Inflammatory macrophage treated with lipopolysaccharide for 1 hour (primary cell): ENCODE data around the gene FAM221A.
A peak's percentile ranks its signal among the peaks of the same experiment; 100 is the strongest.
"Not testable (repeated sequence)": the region's sequence is repeated elsewhere in the genome, so short reads cannot be mapped to it uniquely, and the experiment has no call there.

Source experiments
- DNase-seq, 2 donors: peaks; one replicate each; pipeline ENCODE4 v3.0.0-alpha.2; 2020 to 2022

FAM221A gene, protein sequence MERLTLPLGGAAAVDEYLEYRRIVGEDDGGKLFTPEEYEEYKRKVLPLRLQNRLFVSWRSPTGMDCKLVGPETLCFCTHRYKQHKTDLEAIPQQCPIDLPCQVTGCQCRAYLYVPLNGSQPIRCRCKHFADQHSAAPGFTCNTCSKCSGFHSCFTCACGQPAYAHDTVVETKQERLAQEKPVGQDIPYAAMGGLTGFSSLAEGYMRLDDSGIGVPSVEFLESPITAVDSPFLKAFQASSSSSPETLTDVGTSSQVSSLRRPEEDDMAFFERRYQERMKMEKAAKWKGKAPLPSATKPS

DNA sequence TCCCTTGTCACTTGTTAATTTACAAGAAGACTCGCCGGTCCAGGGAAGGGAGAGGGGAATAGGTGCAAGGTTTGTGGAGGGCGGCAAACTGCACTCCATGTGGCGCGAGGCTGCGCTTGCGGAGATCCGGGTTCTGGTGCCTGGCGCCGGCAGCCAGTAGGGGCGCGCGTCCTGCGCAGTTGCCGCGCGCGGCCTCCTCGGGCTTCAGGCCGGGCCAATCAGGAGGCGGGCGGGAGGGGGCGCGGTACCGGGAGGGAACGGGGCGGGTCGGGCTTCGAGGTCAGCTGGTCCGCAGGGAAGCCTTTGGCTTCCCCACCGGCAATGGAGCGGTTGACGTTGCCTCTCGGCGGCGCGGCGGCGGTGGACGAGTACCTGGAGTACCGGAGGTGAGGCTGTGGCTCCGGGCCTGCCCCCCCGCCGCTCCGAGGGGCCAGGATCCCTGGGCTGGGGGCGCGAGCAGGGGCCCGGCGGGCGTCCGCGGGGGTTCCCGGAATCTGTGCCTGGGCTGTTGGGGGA is at the start of gene FAM221A:
Gene FAM221A, plus strand, starts transcription at position 302 of the 516 bp plus-strand sequence. Its CDS starts 20 bp downstream, at position 322.
- peak; percentile 79 to 86 for DNase-seq

DNA sequence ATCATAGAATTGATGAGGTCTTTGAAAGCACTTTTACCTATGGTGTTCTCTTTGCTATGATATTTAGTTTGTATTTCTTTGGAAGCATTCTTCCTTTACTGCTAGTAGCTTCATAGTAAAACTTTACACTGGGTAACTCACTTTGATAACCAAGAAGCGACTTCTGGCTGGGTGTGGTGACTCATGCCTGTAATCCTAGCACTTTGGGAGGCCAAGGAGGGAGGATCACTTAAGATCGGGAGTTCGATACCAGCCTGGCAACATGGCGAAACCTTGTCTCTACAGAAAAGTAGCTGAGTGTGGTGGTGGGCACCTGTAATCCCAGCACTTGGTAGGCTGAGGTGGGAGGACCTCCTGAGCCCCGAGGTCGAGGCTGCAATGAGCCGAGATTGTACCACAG is 46.6 kb upstream of the FAM221A start:
- DNase-seq, result no peak

DNA sequence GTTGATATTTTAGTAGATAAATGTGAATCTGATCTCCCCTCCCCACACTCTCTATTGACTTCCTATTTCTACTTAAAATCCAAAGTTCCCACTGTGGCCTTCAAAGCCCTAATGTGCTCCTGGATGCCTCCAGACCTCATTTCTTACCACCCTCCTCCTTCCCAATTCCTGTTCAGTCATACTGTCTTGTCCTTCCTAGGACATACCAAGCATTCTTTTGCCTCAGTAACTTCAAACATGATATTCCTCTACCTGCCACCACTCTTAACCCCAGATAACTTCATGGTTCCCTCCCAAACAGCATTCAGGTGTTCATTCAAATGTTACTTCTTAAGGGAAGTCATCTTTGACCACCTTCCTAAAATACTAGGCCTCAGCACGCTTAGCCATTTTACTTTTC is 34.2 kb upstream of the FAM221A start:
- no peak for DNase-seq

- no peak for DNase-seq
Observed at GRCh38 chr7:23653942-23654341, 26.1 kb upstream of the FAM221A start.

DNA sequence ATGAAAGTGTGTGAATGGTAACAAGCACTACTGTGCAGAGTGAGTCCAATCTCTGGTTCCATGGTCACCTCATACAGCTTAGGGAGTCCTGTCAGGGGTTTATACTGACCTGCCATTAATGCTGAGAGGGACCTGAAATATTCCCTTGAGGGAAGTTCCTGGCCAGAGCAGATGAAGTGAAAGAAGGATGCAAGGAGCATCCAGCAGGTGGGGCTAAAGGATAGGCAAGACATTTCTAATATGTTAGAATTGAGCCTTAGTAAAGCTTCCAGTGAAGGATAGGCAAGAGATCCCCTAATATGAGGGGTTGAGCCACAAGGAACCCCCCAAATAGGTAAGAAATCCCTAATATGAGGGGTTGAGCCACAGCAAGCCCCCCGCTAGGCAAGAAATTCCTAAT is 25.5 kb upstream of the FAM221A start:
- peak in 1 of 2 donors; percentile 5 for DNase-seq

GRCh38 chr7:23655433-23655832 is 24.6 kb upstream of the FAM221A start:
- DNase-seq, result no peak

- DNase-seq, result no peak
Observed at GRCh38 chr7:23658831-23659427, 21.1 kb upstream of the FAM221A start.

DNA sequence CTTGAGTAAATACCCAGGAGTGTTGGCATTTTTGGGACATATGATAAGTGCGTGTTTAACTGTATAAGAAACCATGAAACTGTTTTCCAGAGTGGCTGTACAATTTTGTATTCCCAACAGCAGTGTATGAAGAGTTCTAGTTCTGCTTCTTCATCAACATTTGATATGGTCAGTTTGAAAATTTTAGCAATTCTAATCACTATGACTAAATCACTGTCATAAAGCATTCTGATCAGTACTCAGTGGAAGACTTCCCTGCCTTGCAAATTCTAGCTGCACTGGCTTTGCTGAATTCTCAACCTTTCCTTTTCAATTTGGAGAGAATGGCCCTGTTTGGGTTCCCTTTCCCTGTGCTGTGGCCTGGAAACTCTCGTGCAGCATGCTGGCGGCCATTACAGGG is 18.6 kb upstream of the FAM221A start:
- no peak for DNase-seq

DNA sequence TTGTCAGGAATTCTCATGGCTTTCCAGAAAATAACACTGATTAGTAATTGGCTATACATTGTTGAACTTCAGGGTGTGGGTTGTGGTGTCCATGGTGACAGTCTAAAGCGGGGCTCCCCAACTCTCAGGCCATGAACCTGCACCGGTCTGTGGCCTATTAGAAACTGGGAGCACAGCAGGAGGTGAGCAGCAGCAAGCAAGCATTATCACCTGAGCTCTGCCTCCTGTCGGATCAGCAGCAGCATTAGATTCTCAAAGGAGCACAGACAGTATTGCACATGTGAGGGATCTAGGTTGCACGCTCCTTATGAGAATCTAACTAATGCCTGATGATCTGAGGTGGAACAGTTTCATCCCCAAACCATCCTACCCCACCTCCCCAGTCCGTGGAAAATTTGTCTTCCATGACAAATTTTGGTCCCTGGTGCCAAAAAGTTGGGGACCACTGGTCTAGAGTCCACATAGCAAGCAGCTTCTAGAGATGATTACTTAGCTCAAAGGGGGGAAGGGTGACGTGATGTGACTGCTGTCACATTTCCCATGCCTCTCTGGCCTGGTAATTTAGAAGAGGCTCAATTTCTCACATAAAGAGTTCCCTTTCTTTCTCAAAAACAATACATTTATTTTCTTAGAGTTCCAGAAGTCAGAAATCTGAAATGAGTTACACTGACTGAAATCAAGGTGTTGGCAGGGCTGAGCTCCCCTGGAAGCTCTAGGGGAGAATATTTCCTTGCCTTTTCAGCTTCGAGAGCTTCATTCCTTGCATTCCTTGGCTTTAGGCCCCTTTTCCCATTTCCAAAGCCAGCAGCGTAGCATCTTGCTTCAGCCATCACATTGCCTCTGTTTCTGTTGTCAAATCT is 17.6 kb upstream of the FAM221A start:
- DNase-seq, result no peak

DNA sequence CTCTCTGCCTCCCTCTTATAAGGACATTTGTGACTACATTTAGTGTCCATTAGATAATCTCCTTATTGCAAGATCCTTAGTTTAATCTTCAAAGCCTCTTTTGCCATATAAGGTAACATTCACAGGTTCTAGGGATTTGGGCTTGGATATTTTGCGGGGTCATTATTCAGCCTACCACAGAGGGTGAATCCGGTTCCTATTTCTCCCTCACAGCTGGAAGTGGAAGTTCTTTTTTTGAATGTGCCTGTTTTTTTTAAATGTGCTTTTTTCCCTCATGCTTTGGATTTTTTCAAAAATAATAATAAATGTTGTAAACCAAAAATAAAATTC is 17.1 kb upstream of the FAM221A start:
- DNase-seq, result no peak

DNA sequence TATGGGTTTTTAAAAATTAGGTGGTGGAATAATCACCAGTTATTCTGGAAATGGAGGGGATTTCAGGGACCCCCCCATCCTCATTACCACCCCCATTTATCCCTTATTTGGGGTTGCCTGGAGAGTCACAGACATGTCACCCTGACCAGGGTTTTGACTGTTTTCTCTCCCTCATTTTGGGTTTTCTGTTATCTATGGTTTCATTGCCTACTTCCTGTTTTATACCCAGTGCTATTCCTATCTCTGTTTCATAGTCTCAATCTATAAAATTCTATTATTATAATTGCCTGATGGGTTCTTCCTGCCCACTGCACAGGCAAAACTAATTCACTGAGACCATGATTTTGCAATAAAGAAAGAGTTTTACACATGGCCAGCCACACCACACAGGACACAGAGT is 15.9 kb upstream of the FAM221A start:
- DNase-seq, result no peak

- no peak for DNase-seq
Observed at GRCh38 chr7:23672033-23672432, 8.0 kb upstream of the FAM221A start.

GRCh38 chr7:23680414-23681405 is 711 bp downstream of the FAM221A start:
- peak; percentile 21 to 46 for DNase-seq

DNA sequence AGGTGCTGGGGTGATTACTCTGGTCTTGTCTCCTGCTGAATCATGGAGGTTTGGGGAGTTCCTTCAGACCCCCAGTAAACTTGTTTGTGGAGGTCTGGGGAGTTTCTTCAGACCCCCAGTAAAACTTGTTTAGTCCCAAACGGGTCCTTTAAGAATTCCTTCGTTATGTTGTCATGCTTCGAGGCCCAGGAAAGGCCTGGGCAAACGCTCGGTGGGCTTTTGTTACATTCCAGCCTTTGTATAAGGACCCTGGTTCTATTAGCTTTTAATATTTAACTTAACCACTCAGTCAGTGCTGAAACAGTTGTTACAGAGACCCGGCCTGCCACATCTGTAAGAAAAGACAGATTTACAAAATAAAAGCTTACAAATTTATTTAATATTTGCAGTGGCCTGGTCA is 4.0 kb downstream of the FAM221A start:
- not testable (repeated sequence) for DNase-seq

DNA sequence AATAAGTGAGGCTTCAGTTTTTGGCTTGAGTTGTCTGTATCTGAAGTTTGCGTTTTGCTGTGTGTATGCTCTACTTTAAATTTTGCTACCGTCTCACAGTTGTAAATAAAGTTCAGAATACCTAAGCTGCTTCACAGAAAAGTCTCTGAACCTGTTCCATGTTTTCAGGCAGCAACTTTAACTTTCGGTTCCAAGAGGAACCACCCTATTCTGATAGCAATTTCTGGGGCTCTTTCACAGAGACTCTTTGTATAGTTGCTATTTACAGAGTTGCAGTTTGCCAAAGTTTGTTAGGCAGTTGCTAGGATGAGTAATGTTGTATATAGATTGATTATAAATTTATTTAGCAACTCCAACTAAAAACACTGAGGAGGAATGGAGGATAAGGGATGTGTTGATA is 5.7 kb downstream of the FAM221A start:
- DNase-seq, result no peak

DNA sequence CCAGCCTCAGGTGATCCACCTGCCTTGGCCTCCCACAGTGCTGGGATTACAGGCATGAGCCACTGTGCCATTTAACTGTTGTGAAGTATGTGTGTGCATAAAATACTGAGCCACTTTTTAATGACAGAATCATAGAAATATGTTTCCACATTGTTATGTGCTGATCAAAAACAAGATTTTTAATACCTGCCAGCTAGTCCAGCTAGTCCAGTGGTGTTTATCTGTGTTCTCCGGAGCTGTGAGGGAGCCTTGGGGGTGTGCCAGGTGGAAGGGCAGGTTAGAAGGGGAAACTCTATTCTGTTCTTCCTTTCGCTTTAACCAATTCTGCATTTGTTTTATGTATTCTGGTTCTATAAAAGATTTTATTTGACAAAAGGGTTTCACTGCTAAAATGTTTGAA is 7.0 kb downstream of the FAM221A start:
- no peak for DNase-seq

- no peak for DNase-seq
Observed at GRCh38 chr7:23689165-23689564, 9.2 kb downstream of the FAM221A start.

GRCh38 chr7:23691320-23691719 is 11.3 kb downstream of the FAM221A start:
- no peak for DNase-seq

- no peak for DNase-seq
Observed at GRCh38 chr7:23693224-23693623, 13.2 kb downstream of the FAM221A start.

GRCh38 chr7:23696916-23697441 is 17.0 kb downstream of the FAM221A start:
- peak; percentile 38 to 58 for DNase-seq

DNA sequence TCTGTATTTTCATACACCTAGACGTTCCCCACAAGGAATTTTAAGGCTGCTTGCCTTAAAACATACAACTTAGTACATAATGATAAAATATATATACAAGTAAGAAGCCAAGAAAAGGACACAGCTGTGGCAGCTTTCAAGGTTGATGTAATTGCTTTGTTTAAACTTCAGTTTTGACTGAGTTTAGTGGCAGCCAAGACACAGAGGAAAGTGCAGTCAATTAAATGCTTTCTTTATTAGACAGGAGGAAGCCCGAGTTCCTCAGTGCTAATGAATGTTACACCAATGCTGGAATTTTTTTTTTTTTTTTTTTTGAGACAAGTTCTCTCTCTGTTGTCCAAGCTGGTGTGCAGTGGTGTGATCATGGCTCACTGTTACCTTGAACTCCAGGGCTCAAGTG is 18.8 kb downstream of the FAM221A start:
- no peak for DNase-seq

DNA sequence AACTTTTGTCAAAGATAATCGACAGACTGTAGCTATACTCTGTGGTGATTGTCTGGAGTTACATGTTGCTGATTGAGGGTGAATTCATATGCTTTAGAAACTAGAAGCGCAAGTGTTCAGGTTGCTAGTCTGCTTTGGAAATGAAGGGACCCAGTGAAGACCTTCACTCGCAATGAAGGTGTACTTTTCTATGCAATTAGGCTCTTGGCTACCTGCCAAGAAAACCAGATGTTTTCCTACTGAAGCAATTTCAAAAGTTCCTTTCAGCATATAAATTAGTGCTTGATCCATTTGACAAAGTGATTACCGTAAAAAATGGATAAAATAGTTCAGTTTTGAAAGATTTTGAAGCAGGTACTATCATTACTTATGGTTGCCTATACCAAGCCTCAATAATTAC is 20.0 kb downstream of the FAM221A start:
- no peak for DNase-seq
